Measurements from ENCODE around the gene AUTS2. TPM values are rescaled to one million over a fixed set of nuclear protein-coding genes. Genes with fewer than 3 reads are reported as not detected.

The AUTS2 gene
- total and polyA plus RNA-seq, 2 of the 8 experiments (the other 6 are each of a cell fraction or from before 2014, with no cell fraction given), result 25.9 to 101 TPM

DNA sequence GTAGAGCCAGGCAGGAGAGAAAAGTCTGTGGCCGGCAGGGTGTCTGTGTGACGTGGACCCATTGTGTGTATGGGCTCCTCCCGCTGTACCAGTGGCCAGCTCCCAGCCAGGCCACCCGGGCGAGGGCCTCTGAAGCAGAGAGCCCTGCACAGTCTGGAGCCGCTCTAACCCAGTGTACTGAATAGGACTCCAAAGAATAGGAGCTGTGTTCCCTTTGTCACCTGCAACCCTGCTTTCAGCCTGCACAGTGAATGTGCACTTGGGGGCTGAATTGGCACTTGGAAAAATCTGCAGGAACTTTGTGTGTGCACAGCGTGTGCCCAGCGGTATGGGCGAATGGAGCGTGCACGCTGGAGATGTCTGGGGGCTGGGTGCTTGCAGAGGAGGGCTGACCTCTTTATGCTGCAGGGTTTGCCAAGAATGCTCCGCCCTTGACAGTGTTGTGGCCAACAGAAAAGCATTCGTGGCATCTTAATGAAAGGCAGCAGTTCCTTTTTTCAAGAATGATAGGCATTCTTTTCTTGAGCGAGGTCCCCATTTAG lies 216.2 kb downstream of the AUTS2 start:
- POLR2A ChIA-PET (ENCODE audit: partially characterized antibody), result interaction anchor here (0.9 kb wide), 1 partner anchor 17 kb away, joined by 3 read pairs; no protein-coding TSS in a partner anchor
- H3K4me1 ChIP-seq (replicated peaks in 1 of 4; ENCODE audit: control insufficient read depth in 3 of 4, insufficient read depth in 4 of 4, low read length in 3 of 4), result peaks cover 2 to 11% (median 6%) of the 10 kb centered on the region in 4 experiments; a peak in 4 of 7 replicates
- TF ChIP-seq POLR2AphosphoS5 (IDR thresholded peaks at IDR 0.05; ENCODE audit: low read depth, low read length), result no peak
- TF ChIP-seq GTF2F1 (IDR thresholded peaks at IDR 0.05; ENCODE audit: borderline replicate concordance, low read depth, low read length), result no peak
- TF ChIP-seq RXRA (IDR thresholded peaks at IDR 0.05; ENCODE audit: insufficient read depth, low read depth, low read length), result no peak
- TF ChIP-seq KDM1A (IDR thresholded peaks at IDR 0.05; ENCODE audit: borderline replicate concordance, low read length), result no peak
- TF ChIP-seq RNF2 (IDR thresholded peaks at IDR 0.05; ENCODE audit: borderline replicate concordance, low read depth, low read length, missing control alignments, poor library complexity, severe bottlenecking), result no peak
- TF ChIP-seq SUZ12 (IDR thresholded peaks at IDR 0.05; ENCODE audit: low read length), result no peak
- no peak for TF ChIP-seq CHD2 (IDR thresholded peaks at IDR 0.05; ENCODE audit: low read length)
- no peak for TF ChIP-seq TEAD4 (IDR thresholded peaks at IDR 0.05; ENCODE audit: low read depth, low read length)
- no peak for TF ChIP-seq YY1 (IDR thresholded peaks at IDR 0.05; ENCODE audit: low read depth, low read length)
- TF ChIP-seq, protein P1, sequence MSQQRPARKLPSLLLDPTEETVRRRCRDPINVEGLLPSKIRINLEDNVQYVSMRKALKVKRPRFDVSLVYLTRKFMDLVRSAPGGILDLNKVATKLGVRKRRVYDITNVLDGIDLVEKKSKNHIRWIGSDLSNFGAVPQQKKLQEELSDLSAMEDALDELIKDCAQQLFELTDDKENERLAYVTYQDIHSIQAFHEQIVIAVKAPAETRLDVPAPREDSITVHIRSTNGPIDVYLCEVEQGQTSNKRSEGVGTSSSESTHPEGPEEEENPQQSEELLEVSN (IDR thresholded peaks at IDR 0.05), result no peak
- TF ChIP-seq TAF1 (IDR thresholded peaks at IDR 0.05; ENCODE audit: low read depth, low read length), result no peak
- no peak for TF ChIP-seq HDAC6 (IDR thresholded peaks at IDR 0.05; ENCODE audit: low read depth, low read length)
- no peak for TF ChIP-seq SP1 (IDR thresholded peaks at IDR 0.05; ENCODE audit: low read depth, low read length)

More for the DNA sequence above, 216.2 kb downstream of the AUTS2 start:
- Histone ChIP-seq H2BK15ac (ENCODE audit: low read length) (no peak overlapping the region), H3K79me1 (ENCODE audit: low read depth, low read length) (no peaks in the 10 kb centered on the region; the same call in 1 of the 2 replicates), H4K5ac (ENCODE audit: insufficient read length, low read depth, low read length) (no peak overlapping the region), H4K91ac (replicated peaks; ENCODE audit: insufficient read length, low read length) (no peak overlapping the region), H2BK120ac (replicated peaks; ENCODE audit: low read depth, low read length) (no peak overlapping the region), H4K8ac (ENCODE audit: extremely low read depth, insufficient read depth, low read length) (no peak overlapping the region; the same call in 1 of the 2 replicates), H3K18ac (ENCODE audit: extremely low read depth, low read length) (no peak overlapping the region), H3K9ac (replicated peaks in 1 of 4; ENCODE audit: extremely low read depth in 1 of 4, low read depth in 3 of 4, low read length in 3 of 4) (no peak overlapping the region), H2AFZ (ENCODE audit: low read length) (no peak overlapping the region), H2BK20ac (ENCODE audit: low read length) (no peak overlapping the region), H3K56ac (replicated peaks; ENCODE audit: insufficient read length, low read depth, low read length) (no peak overlapping the region), H2BK12ac (ENCODE audit: low read depth, low read length) (no peak overlapping the region), H2BK5ac (ENCODE audit: low read depth, low read length) (no peak overlapping the region), H4K20me1 (replicated peaks in 1 of 2; ENCODE audit: control insufficient read depth in 1 of 2, insufficient read depth in 2 of 2, low read length in 2 of 2) (no peaks in the 10 kb centered on the region), H2AK5ac (ENCODE audit: low read depth, low read length) (no peak overlapping the region), H3K27me3 (replicated peaks in 1 of 4; ENCODE audit: control insufficient read depth in 3 of 4, extremely low read depth in 1 of 4, insufficient read depth in 3 of 4, low read length in 3 of 4) (no peaks in the 10 kb centered on the region), H3K27ac (ENCODE audit: low read depth, low read length) (no peak overlapping the region), H3K4me3 (ENCODE audit: extremely low read depth in 1 of 4, insufficient read depth in 2 of 4, low read depth in 3 of 4, low read length in 4 of 4) (no peak overlapping the region), H3K36me3 (ENCODE audit: control insufficient read depth in 2 of 4, insufficient read depth in 4 of 4, low read length in 3 of 4) (no peaks in the 10 kb centered on the region), H3K23ac (ENCODE audit: insufficient read length) (no peak overlapping the region), H3K79me2 (ENCODE audit: control insufficient read depth in 1 of 2, insufficient read depth in 2 of 2, low read length in 2 of 2) (no peaks in the 10 kb centered on the region), H3K14ac (ENCODE audit: insufficient read length) (no peak overlapping the region), H3K23me2 (ENCODE audit: low read depth, low read length) (no peaks in the 10 kb centered on the region), H3K4me2 (ENCODE audit: insufficient read depth in 1 of 2, low read depth in 2 of 2, low read length in 2 of 2) (no peak overlapping the region; a peak in 1 of 4 replicates), H3K9me3 (ENCODE audit: insufficient read depth in 2 of 2, low read depth in 1 of 2, low read length in 1 of 2) (no peaks in the 10 kb centered on the region), H3K4ac (replicated peaks; ENCODE audit: insufficient read length, low read depth, low read length) (no peak overlapping the region)
- CTCF ChIA-PET (ENCODE audit: partially characterized antibody), result interaction anchor here (0.6 to 1.1 kb wide), 4 partner anchors 9 to 82 kb away, joined by 3 to 6 read pairs (median 3); no protein-coding TSS in a partner anchor
- no peak for DNase-seq (ENCODE audit: low read depth in 1 of 2, low spot score in 2 of 2)
- no peak for FAIRE-seq
- WGBS, 2 experiments (ENCODE audit: extremely low coverage in 1 of 2, insufficient coverage in 1 of 2, insufficient read length in 1 of 2, insufficient replicate concordance in 2 of 2, low coverage in 1 of 2, low lambda C conversion rate in 2 of 2, missing lambda C conversion rate in 1 of 2), result 76% methylated on average over 14 of the region's 14 CpGs; no CpG with 5 or more reads in 1 of the 2 experiments
